ENCODE measurements around the gene MTUS2. TPM values are rescaled to one million over a fixed set of nuclear protein-coding genes. Genes with fewer than 3 reads are reported as not detected.

MTUS2 gene
- total and polyA plus RNA-seq, 2 of the 8 experiments (the other 6 are each of a cell fraction or from before 2014, with no cell fraction given), result 0.18 to 0.80 TPM

- no peak for TF ChIP-seq GABPA (IDR thresholded peaks at IDR 0.05; ENCODE audit: borderline replicate concordance, insufficient read depth, low read length)
Measured at GRCh38 chr13:29474991-29475390, 654.9 kb downstream of the MTUS2 start (continued).
